HT1080 (cell line): ENCODE data around the gene SNX9. TPM values are rescaled to one million over a fixed set of nuclear protein-coding genes. Genes with fewer than 3 reads are reported as not detected.
A peak's percentile ranks its signal among the peaks of the same experiment; 100 is the strongest.
"Not testable (repeated sequence)": the region's sequence is repeated elsewhere in the genome, so short reads cannot be mapped to it uniquely, and the experiment has no call there.

Experiments used
- DNase-seq: peaks from one replicate; pipeline ENCODE4 v3.0.0-alpha.2; 2015; ENCODE audit warnings: low read depth
- total RNA-seq: library from RNA; depleted of rRNA; stranded (reverse); fragments of >200 nt; shearing (Covaris generic); gene quantifications from 2 replicates; pipeline ENCODE4 v1.2.3, GENCODE V29; 2014

The SNX9 gene
- total RNA-seq, 1 experiment from 2014 or later, result 24.2 TPM

DNA sequence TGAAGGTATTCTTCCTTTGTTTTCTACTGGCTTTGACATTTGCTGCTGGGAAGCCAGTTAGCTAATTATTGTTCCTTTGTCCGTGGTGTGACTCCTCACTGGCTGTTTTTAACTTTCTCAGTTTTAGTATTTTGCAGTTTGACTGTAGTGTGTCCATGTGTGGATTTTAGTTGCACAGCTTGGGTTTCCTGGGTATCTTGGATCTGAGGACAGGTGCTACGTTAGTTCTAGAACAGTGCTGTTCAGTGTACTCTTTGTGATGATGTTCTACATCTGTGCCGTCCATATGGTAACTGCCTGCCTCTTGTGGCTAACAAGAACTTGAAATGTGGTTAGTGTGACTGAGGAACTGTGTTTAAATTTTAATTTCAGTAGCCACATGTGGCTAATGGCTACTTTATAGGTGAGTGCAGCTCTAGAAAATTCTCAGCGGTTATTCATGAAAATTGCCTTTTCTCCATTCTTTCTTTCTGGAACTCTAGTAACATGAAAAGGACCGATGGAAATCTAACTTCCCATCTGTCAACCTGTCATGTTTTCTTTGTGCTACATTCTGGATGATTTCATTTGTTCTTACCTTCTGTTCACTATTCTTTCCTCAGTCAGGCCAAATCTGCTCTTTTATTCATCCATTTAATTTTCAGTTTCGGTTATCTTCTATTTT is 7.4 kb downstream of the SNX9 start:
- DNase-seq, result no peak

DNA sequence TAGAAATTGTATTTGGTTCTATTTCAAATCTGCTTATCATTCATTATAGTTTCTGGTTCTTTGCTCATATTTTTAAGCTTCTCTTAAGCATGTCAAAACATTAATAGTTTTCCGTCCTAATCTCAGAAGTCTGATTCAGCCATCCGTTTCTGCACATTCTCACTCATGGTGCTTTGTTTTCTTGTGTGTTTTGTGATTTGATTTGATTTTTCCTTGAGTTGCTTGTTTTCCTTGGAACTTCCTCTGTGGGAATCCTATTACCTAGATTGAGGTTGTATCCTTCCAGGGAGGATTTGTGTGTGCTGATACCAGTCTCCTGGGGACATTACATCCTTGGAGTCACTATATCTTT is 7.9 kb downstream of the SNX9 start:
- no peak for DNase-seq

- no peak for DNase-seq
Observed at GRCh38 chr6:157831424-157832249, 8.6 kb downstream of the SNX9 start.

GRCh38 chr6:157832250-157832967 is 9.4 kb downstream of the SNX9 start:
- peak; percentile 33 for DNase-seq

DNA sequence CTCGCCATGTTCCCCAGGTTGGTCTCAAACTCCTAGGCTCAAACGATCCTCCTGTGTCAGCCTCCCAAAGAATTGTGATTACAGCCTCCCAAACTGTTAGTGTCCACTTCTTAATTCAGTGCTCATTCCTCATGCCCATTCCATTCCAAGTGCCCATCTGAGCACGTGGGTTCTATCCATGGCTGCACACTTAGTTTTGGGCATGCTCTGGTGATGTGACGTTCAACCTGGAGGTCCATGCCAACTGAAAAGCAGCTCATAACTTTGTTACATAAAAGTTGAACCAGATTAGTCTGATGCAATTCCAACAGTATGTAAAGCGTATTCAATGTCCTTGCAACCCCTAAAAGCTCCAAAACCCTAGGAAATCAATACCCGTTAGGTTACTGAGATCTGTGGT is 11.5 kb downstream of the SNX9 start:
- no peak for DNase-seq

DNA sequence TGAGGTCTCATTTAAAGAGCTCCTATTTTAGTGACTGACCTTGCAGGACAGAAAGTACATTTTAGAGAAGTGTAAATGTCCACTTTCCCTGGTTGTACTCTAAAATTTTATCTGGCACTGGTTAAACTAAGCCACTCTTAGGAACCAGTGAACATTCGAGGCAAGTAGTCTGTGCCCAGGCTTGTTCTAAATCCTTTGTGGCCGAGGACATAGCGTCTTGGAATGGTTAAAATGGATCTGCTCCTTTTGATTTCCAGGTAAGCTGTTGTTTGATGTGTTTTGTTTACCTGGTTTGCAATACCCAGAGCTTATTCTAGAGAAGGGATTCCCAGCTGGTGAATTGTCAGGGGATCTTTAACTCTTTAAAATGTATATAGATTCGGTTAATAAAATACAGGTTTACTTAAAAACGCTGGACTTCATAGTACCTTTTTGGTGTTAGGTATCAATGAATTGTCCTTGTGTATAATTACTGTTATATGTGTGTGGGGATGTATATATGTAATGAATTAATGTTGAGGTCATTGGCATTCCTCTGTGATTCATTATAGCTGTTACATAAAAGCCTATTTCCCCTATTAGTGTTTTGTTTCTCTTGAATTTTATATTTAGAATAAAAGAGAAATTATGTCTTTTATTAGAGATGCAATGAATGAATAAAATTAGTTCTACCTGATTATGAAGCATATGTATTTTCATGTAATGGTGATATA is 15.8 kb downstream of the SNX9 start:
- DNase-seq, result no peak

DNA sequence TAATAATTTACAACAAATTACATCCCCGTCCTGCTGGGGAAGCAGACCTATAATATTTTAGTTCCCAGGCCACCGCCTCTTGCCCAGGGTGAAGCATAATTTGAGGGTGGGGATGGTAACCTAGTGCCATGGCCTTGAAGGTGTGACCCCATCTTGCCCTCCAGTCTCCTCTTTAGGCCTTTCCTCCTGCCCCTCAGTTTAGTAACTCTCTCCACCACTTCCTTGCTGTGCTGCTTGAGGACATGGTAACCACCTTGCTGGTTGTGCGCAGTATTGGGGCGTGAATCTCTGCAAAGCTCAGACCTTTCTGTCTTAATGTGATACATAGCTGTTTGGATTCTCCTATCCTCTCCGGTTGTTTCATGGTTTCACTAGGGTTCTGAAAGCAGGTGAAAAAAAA is 16.6 kb downstream of the SNX9 start:
- DNase-seq, result no peak

DNA sequence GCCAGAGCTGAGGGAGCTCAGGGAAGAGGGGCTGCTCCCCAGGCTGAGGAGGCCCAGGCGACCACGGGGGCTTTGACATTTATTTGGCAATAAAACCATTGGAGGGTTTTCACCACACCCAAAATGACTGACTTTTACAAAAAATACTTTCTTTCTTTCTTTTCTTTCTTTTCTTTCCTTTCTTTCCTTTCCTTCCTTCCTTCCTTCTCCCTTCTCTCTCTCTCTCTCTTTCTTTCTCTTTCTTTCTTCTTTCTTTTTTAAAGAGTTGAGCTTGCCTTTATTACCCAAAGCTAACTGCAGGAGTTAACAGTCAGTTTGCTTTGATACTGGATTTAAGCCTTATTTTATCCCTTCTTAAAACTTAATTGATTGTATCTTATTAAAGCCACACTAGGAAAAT is 17.2 kb downstream of the SNX9 start:
- DNase-seq, result no peak

GRCh38 chr6:157840776-157841175 is 17.7 kb downstream of the SNX9 start:
- peak; percentile 73 for DNase-seq

DNA sequence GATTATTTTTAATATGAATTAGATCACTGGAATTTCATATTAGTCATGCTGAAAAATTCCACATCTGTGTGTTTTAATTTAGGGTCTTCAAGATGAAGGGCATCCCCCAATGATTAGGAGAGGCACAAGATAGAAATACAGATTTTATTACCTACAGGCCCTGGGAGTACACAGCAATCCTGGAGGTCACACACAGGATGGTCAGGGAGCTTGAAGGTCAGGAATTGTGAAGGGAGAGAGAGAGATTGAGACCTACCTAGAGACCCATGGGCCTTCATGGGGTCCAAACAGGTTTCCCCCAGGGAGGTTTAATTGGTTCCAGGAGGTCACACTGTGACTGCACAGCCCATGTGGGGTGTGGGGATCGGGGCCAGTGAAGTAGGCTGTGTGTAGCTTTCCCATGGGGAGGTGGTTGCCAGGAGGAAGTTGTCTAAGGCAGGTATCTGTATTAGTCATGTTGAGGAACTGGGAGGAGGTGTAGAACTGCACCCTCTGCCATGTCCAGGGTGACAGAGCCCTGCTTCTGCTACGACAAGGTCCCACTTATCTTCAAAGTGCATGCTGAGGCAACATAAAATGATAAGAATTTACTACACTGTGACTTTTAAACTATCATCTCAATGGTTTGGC is 18.3 kb downstream of the SNX9 start:
- DNase-seq, result peak; percentile 61

- DNase-seq, result no peak
Observed at GRCh38 chr6:157842212-157842611, 19.2 kb downstream of the SNX9 start.

GRCh38 chr6:157844196-157844595 is 21.1 kb downstream of the SNX9 start:
- DNase-seq, result not testable (repeated sequence)

- DNase-seq, result peak; percentile 36
Observed at GRCh38 chr6:157845493-157846259, 22.6 kb downstream of the SNX9 start.

DNA sequence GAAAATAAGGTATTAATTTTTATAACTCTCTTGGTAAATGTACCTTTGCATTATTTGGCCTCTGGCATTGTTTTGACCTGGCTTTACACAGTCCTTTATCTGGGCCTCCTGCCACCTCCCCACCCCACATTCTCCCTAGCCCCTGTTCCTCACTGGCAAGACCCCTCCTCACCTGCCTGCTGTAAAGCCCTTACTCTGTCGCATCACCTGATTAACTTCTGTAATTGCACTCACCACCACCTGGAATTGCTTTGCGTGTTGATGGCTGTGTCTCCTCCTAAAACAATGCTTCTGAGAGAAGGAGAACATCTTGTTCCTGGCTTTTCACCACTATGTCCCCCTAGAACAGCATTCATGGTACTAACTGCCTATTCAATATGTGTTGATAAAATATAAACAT is 24.8 kb downstream of the SNX9 start:
- no peak for DNase-seq

DNA sequence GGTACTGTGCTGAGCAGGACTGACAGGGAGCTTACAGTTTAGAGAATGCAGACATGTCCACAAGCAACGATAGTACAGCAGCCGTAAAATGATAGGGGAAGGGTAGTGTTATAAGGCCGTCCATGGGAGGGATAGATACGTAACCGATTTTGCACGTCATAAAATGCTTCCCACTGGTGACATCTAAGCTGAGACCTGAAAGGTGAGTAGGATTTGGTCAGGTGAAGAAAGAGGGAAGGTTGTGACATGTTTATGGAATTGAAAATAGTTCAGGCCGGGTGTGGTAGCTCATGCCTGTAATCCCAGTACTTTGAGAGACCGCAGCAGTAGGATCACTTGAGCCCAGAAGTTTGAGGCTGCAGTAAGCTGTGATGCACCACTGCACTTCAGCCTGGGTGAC is 25.6 kb downstream of the SNX9 start:
- DNase-seq, result no peak

GRCh38 chr6:157849288-157850017 is 26.4 kb downstream of the SNX9 start:
- no peak for DNase-seq

DNA sequence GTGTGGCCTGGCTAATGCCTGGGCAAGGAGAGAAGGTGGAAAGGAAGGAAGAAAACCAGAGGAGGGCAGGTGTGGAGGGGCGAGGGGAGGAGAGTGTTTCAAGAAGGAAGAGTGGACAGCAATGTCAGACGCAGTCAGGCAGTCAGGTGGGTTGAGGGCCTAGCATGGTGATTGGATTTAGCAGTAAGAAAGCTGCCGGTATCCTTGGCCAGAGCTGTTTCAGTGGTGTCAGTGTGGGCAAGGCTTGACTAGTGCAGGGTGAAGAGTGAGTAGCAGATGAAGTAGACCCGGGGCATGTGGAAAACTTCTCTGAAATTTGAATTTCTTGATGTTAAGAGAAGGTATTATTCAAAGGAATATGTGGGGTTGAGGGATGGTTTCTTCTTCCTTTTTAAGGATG is 27.0 kb downstream of the SNX9 start:
- no peak for DNase-seq

- peak; percentile 29 for DNase-seq
Observed at GRCh38 chr6:157853018-157853805, 30.2 kb downstream of the SNX9 start.
